ENCODE data around the gene CLEC2L.

CLEC2L gene

GRCh38 chr7:139562491-139562890 is 39.0 kb downstream of the CLEC2L start:
- H3K4me1 Mint-ChIP-seq, result no peaks in the 10 kb centered on the region
- DNase-seq (ENCODE audit: low spot score in 2 of 2) (no peak), ATAC-seq (no peak)
- H3K36me3 Mint-ChIP-seq, result peaks cover 28% of the 10 kb centered on the region
- H3K27ac Mint-ChIP-seq, result no peak overlapping the region
- peaks cover 3% of the 10 kb centered on the region for H3K9me3 Mint-ChIP-seq
- no peak overlapping the region for H3K4me3 Mint-ChIP-seq

- H3K9me3 Mint-ChIP-seq, result peaks cover 3% of the 10 kb centered on the region
- H3K27ac Mint-ChIP-seq, result no peak overlapping the region
- H3K36me3 Mint-ChIP-seq, result peaks cover 34% of the 10 kb centered on the region
- H3K4me3 Mint-ChIP-seq, result no peak overlapping the region
- DNase-seq (ENCODE audit: low spot score in 2 of 2) (no peak), ATAC-seq (no peak)
- no peaks in the 10 kb centered on the region for H3K4me1 Mint-ChIP-seq
Measured at GRCh38 chr7:139562961-139563565, 39.6 kb downstream of the CLEC2L start.

- H3K27ac Mint-ChIP-seq, result no peak overlapping the region
- H3K4me3 Mint-ChIP-seq, result no peak overlapping the region
- ATAC-seq (no peak), DNase-seq (ENCODE audit: low spot score in 2 of 2) (no peak)
- H3K9me3 Mint-ChIP-seq, result peaks cover 3% of the 10 kb centered on the region
- H3K36me3 Mint-ChIP-seq, result peaks cover 40% of the 10 kb centered on the region
- H3K4me1 Mint-ChIP-seq, result no peaks in the 10 kb centered on the region
Measured at GRCh38 chr7:139563856-139564255, 40.4 kb downstream of the CLEC2L start.

- no peaks in the 10 kb centered on the region for H3K4me1 Mint-ChIP-seq
- DNase-seq (ENCODE audit: low spot score in 2 of 2), result no peak
- H3K36me3 Mint-ChIP-seq, result peaks cover 44% of the 10 kb centered on the region
- no peak overlapping the region for H3K27ac Mint-ChIP-seq
- no peaks in the 10 kb centered on the region for H3K9me3 Mint-ChIP-seq
- no peak overlapping the region for H3K4me3 Mint-ChIP-seq
- no peak for ATAC-seq
Measured at GRCh38 chr7:139566075-139566474, 42.6 kb downstream of the CLEC2L start.

- ATAC-seq (no peak), DNase-seq (ENCODE audit: low spot score in 2 of 2) (no peak)
- Mint-ChIP-seq H3K36me3 (peaks cover 53% of the 10 kb centered on the region), H3K9me3 (no peaks in the 10 kb centered on the region), H3K27ac (no peak overlapping the region), H3K4me3 (no peak overlapping the region), H3K4me1 (no peaks in the 10 kb centered on the region)
Measured at GRCh38 chr7:139566736-139567646, 43.5 kb downstream of the CLEC2L start.

- no peak for DNase-seq (ENCODE audit: low spot score in 2 of 2)
- no peak overlapping the region for H3K4me3 Mint-ChIP-seq
- peak overlapping the region; percentile 18 for H3K27ac Mint-ChIP-seq
- H3K36me3 Mint-ChIP-seq, result peaks cover 61% of the 10 kb centered on the region
- ATAC-seq, result no peak
- no peaks in the 10 kb centered on the region for H3K9me3 Mint-ChIP-seq
- H3K4me1 Mint-ChIP-seq, result no peaks in the 10 kb centered on the region
Measured at GRCh38 chr7:139567647-139568345, 44.3 kb downstream of the CLEC2L start.

- Mint-ChIP-seq H3K9me3 (no peaks in the 10 kb centered on the region), H3K27ac (peak overlapping the region; percentile 18), H3K36me3 (peaks cover 66% of the 10 kb centered on the region), H3K4me3 (no peak overlapping the region), H3K4me1 (no peaks in the 10 kb centered on the region)
- no peak for ATAC-seq
- no peak for DNase-seq (ENCODE audit: low spot score in 2 of 2)
Measured at GRCh38 chr7:139568346-139568675, 44.8 kb downstream of the CLEC2L start.

- no peaks in the 10 kb centered on the region for H3K4me1 Mint-ChIP-seq
- DNase-seq (ENCODE audit: low spot score in 2 of 2) (no peak), ATAC-seq (no peak)
- peaks cover 72% of the 10 kb centered on the region for H3K36me3 Mint-ChIP-seq
- H3K27ac Mint-ChIP-seq, result no peak overlapping the region
- no peak overlapping the region for H3K4me3 Mint-ChIP-seq
- no peaks in the 10 kb centered on the region for H3K9me3 Mint-ChIP-seq
Measured at GRCh38 chr7:139568813-139569490, 45.5 kb downstream of the CLEC2L start.

- H3K9me3 Mint-ChIP-seq, result no peaks in the 10 kb centered on the region
- H3K36me3 Mint-ChIP-seq, result peaks cover 72% of the 10 kb centered on the region
- no peaks in the 10 kb centered on the region for H3K4me1 Mint-ChIP-seq
- H3K4me3 Mint-ChIP-seq, result no peak overlapping the region
- DNase-seq (ENCODE audit: low spot score in 2 of 2) (no peak), ATAC-seq (no peak)
- H3K27ac Mint-ChIP-seq, result no peak overlapping the region
Measured at GRCh38 chr7:139570119-139570518, 46.6 kb downstream of the CLEC2L start.

- no peak for DNase-seq (ENCODE audit: low spot score in 2 of 2)
- Mint-ChIP-seq H3K9me3 (no peaks in the 10 kb centered on the region), H3K27ac (no peak overlapping the region), H3K4me3 (no peak overlapping the region), H3K36me3 (peaks cover 75% of the 10 kb centered on the region), H3K4me1 (no peaks in the 10 kb centered on the region)
- no peak for ATAC-seq
Measured at GRCh38 chr7:139570626-139571025, 47.1 kb downstream of the CLEC2L start.

GRCh38 chr7:139571190-139571589 is 47.7 kb downstream of the CLEC2L start:
- Mint-ChIP-seq H3K27ac (no peak overlapping the region), H3K9me3 (no peaks in the 10 kb centered on the region), H3K4me3 (no peak overlapping the region), H3K4me1 (no peaks in the 10 kb centered on the region), H3K36me3 (peaks cover 75% of the 10 kb centered on the region)
- DNase-seq (ENCODE audit: low spot score in 2 of 2) (no peak), ATAC-seq (no peak)

- Mint-ChIP-seq H3K27ac (no peak overlapping the region), H3K4me1 (no peaks in the 10 kb centered on the region), H3K9me3 (no peaks in the 10 kb centered on the region), H3K36me3 (peaks cover 76% of the 10 kb centered on the region), H3K4me3 (no peak overlapping the region)
- no peak for ATAC-seq
- no peak for DNase-seq (ENCODE audit: low spot score in 2 of 2)
Measured at GRCh38 chr7:139571651-139572050, 48.2 kb downstream of the CLEC2L start.

- H3K9me3 Mint-ChIP-seq, result no peaks in the 10 kb centered on the region
- peaks cover 75% of the 10 kb centered on the region for H3K36me3 Mint-ChIP-seq
- H3K4me1 Mint-ChIP-seq, result no peaks in the 10 kb centered on the region
- no peak overlapping the region for H3K4me3 Mint-ChIP-seq
- no peak for DNase-seq (ENCODE audit: low spot score in 2 of 2)
- ATAC-seq, result no peak
- no peak overlapping the region for H3K27ac Mint-ChIP-seq
Measured at GRCh38 chr7:139572071-139572470, 48.6 kb downstream of the CLEC2L start.

GRCh38 chr7:139572704-139573385 is 49.4 kb downstream of the CLEC2L start:
- ATAC-seq (no peak), DNase-seq (ENCODE audit: low spot score in 2 of 2) (no peak)
- H3K4me1 Mint-ChIP-seq, result no peaks in the 10 kb centered on the region
- no peak overlapping the region for H3K4me3 Mint-ChIP-seq
- no peak overlapping the region for H3K27ac Mint-ChIP-seq
- no peaks in the 10 kb centered on the region for H3K9me3 Mint-ChIP-seq
- peaks cover 67% of the 10 kb centered on the region for H3K36me3 Mint-ChIP-seq

- DNase-seq (ENCODE audit: low spot score in 2 of 2), result no peak
- Mint-ChIP-seq H3K4me1 (no peaks in the 10 kb centered on the region), H3K4me3 (no peak overlapping the region), H3K27ac (no peak overlapping the region), H3K9me3 (no peaks in the 10 kb centered on the region), H3K36me3 (peaks cover 63% of the 10 kb centered on the region)
- ATAC-seq, result no peak
Measured at GRCh38 chr7:139573871-139574270, 50.4 kb downstream of the CLEC2L start.

Data from stimulated activated effector memory CD8-positive, alpha-beta T cell treated with anti-CD3 and anti-CD28 coated beads, Interleukin-12 subunit alpha, Interleukin-12 subunit beta, amount 100 ng/mL, for 72 hours (primary cell).